ENCODE results near the gene HORMAD1.
"Not testable (repeated sequence)": the region's sequence is repeated elsewhere in the genome, so short reads cannot be mapped to it uniquely, and the experiment has no call there.

Gene HORMAD1

GRCh38 chr1:150749720-150750311, 29.1 kb upstream of the HORMAD1 start:
- H3K4me1 ChIP-seq (ENCODE audit: control insufficient read depth, insufficient read depth, low read length, poor library complexity, severe bottlenecking) = no peaks in the 10 kb centered on the region
- H3K4me3 ChIP-seq (ENCODE audit: extremely low read depth, insufficient read depth, low read length, poor library complexity, severe bottlenecking) = no peak overlapping the region
- no peak overlapping the region for H3K27ac ChIP-seq (ENCODE audit: low read depth, low read length, severe bottlenecking)
- H3K36me3 ChIP-seq (ENCODE audit: control insufficient read depth, insufficient read depth, low read length) = no peaks in the 10 kb centered on the region
- 100% methylated on average over 1 to 4 of the region's 8 CpGs for WGBS, 2 experiments (ENCODE audit: insufficient coverage in 2 of 2)
- H3K9me3 ChIP-seq (ENCODE audit: control insufficient read depth, low read length) = no peaks in the 10 kb centered on the region

- WGBS, 2 experiments (ENCODE audit: insufficient coverage in 2 of 2) = 100% methylated on average over 2 of the region's 12 CpGs
- H3K4me3 ChIP-seq (ENCODE audit: extremely low read depth, insufficient read depth, low read length, poor library complexity, severe bottlenecking) = no peak overlapping the region
- no peaks in the 10 kb centered on the region for H3K36me3 ChIP-seq (ENCODE audit: control insufficient read depth, insufficient read depth, low read length)
Measured at GRCh38 chr1:150748878-150749719, 28.4 kb upstream of the HORMAD1 start.

GRCh38 chr1:150730130-150730721, 9.5 kb upstream of the HORMAD1 start:
- 94 to 95% methylated on average over 2 of the region's 3 CpGs for WGBS, 2 experiments (ENCODE audit: insufficient coverage in 2 of 2)
- Histone ChIP-seq H3K9me3 (ENCODE audit: control insufficient read depth, low read length) (no peaks in the 10 kb centered on the region), H3K36me3 (ENCODE audit: control insufficient read depth, insufficient read depth, low read length) (no peaks in the 10 kb centered on the region), H3K4me3 (ENCODE audit: extremely low read depth, insufficient read depth, low read length, poor library complexity, severe bottlenecking) (no peak overlapping the region), H3K4me1 (ENCODE audit: control insufficient read depth, insufficient read depth, low read length, poor library complexity, severe bottlenecking) (no peaks in the 10 kb centered on the region), H3K27ac (ENCODE audit: low read depth, low read length, severe bottlenecking) (no peak overlapping the region)

More at GRCh38 chr1:150748878-150749719, 28.4 kb upstream of the HORMAD1 start:
- Histone ChIP-seq H3K27ac (ENCODE audit: low read depth, low read length, severe bottlenecking) (no peak overlapping the region), H3K9me3 (ENCODE audit: control insufficient read depth, low read length) (no peaks in the 10 kb centered on the region), H3K4me1 (ENCODE audit: control insufficient read depth, insufficient read depth, low read length, poor library complexity, severe bottlenecking) (no peaks in the 10 kb centered on the region)

- Histone ChIP-seq H3K27ac (ENCODE audit: low read depth, low read length, severe bottlenecking) (no peak overlapping the region), H3K4me1 (ENCODE audit: control insufficient read depth, insufficient read depth, low read length, poor library complexity, severe bottlenecking) (no peaks in the 10 kb centered on the region)
- 90 to 100% methylated on average over 1 to 2 of the region's 2 CpGs for WGBS, 2 experiments (ENCODE audit: insufficient coverage in 2 of 2)
Measured at GRCh38 chr1:150724336-150724735, 3.6 kb upstream of the HORMAD1 start.

GRCh38 chr1:150720098-150720497, 597 bp downstream of the HORMAD1 start:
- Histone ChIP-seq H3K4me3 (ENCODE audit: extremely low read depth, insufficient read depth, low read length, poor library complexity, severe bottlenecking) (no peak overlapping the region), H3K36me3 (ENCODE audit: control insufficient read depth, insufficient read depth, low read length) (no peaks in the 10 kb centered on the region), H3K9me3 (ENCODE audit: control insufficient read depth, low read length) (peaks cover 3% of the 10 kb centered on the region), H3K4me1 (ENCODE audit: control insufficient read depth, insufficient read depth, low read length, poor library complexity, severe bottlenecking) (no peaks in the 10 kb centered on the region), H3K27ac (ENCODE audit: low read depth, low read length, severe bottlenecking) (no peak overlapping the region)
- WGBS, 2 experiments (ENCODE audit: insufficient coverage in 2 of 2) = 95 to 98% methylated on average over 21 of the region's 21 CpGs

More at GRCh38 chr1:150724336-150724735, 3.6 kb upstream of the HORMAD1 start:
- Histone ChIP-seq H3K4me3 (ENCODE audit: extremely low read depth, insufficient read depth, low read length, poor library complexity, severe bottlenecking) (no peak overlapping the region), H3K36me3 (ENCODE audit: control insufficient read depth, insufficient read depth, low read length) (no peaks in the 10 kb centered on the region), H3K9me3 (ENCODE audit: control insufficient read depth, low read length) (peaks cover 3% of the 10 kb centered on the region)

GRCh38 chr1:150718225-150718891, 2.3 kb downstream of the HORMAD1 start:
- H3K9me3 ChIP-seq (ENCODE audit: control insufficient read depth, low read length) = no peaks in the 10 kb centered on the region
- H3K4me3 ChIP-seq (ENCODE audit: extremely low read depth, insufficient read depth, low read length, poor library complexity, severe bottlenecking) = no peak overlapping the region
- no peak overlapping the region for H3K27ac ChIP-seq (ENCODE audit: low read depth, low read length, severe bottlenecking)
- H3K4me1 ChIP-seq (ENCODE audit: control insufficient read depth, insufficient read depth, low read length, poor library complexity, severe bottlenecking) = no peaks in the 10 kb centered on the region
- no peaks in the 10 kb centered on the region for H3K36me3 ChIP-seq (ENCODE audit: control insufficient read depth, insufficient read depth, low read length)
- WGBS, 2 experiments (ENCODE audit: insufficient coverage in 2 of 2) = 74 to 80% methylated on average over 5 of the region's 11 CpGs

- not testable (repeated sequence) for H3K27ac ChIP-seq (ENCODE audit: low read depth, low read length, severe bottlenecking); H3K4me3 ChIP-seq (ENCODE audit: extremely low read depth, insufficient read depth, low read length, poor library complexity, severe bottlenecking); H3K9me3 ChIP-seq (ENCODE audit: control insufficient read depth, low read length); H3K36me3 ChIP-seq (ENCODE audit: control insufficient read depth, insufficient read depth, low read length); H3K4me1 ChIP-seq (ENCODE audit: control insufficient read depth, insufficient read depth, low read length, poor library complexity, severe bottlenecking)
- WGBS, 2 experiments (ENCODE audit: insufficient coverage in 2 of 2) = no CpG with 5 or more reads among the region's 1 CpG
Measured at GRCh38 chr1:150709031-150709430, 11.7 kb downstream of the HORMAD1 start.

- H3K36me3 ChIP-seq (ENCODE audit: control insufficient read depth, insufficient read depth, low read length) = no peaks in the 10 kb centered on the region
- no peak overlapping the region for H3K27ac ChIP-seq (ENCODE audit: low read depth, low read length, severe bottlenecking)
- no peak overlapping the region for H3K4me3 ChIP-seq (ENCODE audit: extremely low read depth, insufficient read depth, low read length, poor library complexity, severe bottlenecking)
- H3K4me1 ChIP-seq (ENCODE audit: control insufficient read depth, insufficient read depth, low read length, poor library complexity, severe bottlenecking) = no peaks in the 10 kb centered on the region
- WGBS, 2 experiments (ENCODE audit: insufficient coverage in 2 of 2) = no CpG with 5 or more reads among the region's 2 CpGs
- no peaks in the 10 kb centered on the region for H3K9me3 ChIP-seq (ENCODE audit: control insufficient read depth, low read length)
Measured at GRCh38 chr1:150708595-150708994, 12.1 kb downstream of the HORMAD1 start.

- H3K36me3 ChIP-seq (ENCODE audit: control insufficient read depth, insufficient read depth, low read length) = no peaks in the 10 kb centered on the region
- no peak overlapping the region for H3K27ac ChIP-seq (ENCODE audit: low read depth, low read length, severe bottlenecking)
- H3K9me3 ChIP-seq (ENCODE audit: control insufficient read depth, low read length) = no peaks in the 10 kb centered on the region
- 83 to 100% methylated on average over 1 of the region's 1 CpG for WGBS, 2 experiments (ENCODE audit: insufficient coverage in 2 of 2)
- H3K4me3 ChIP-seq (ENCODE audit: extremely low read depth, insufficient read depth, low read length, poor library complexity, severe bottlenecking) = no peak overlapping the region
- no peaks in the 10 kb centered on the region for H3K4me1 ChIP-seq (ENCODE audit: control insufficient read depth, insufficient read depth, low read length, poor library complexity, severe bottlenecking)
Measured at GRCh38 chr1:150706091-150706490, 14.6 kb downstream of the HORMAD1 start.

GRCh38 chr1:150703427-150703826, 17.3 kb downstream of the HORMAD1 start:
- Histone ChIP-seq H3K4me3 (ENCODE audit: extremely low read depth, insufficient read depth, low read length, poor library complexity, severe bottlenecking) (no peak overlapping the region), H3K9me3 (ENCODE audit: control insufficient read depth, low read length) (no peaks in the 10 kb centered on the region), H3K27ac (ENCODE audit: low read depth, low read length, severe bottlenecking) (no peak overlapping the region), H3K36me3 (ENCODE audit: control insufficient read depth, insufficient read depth, low read length) (no peaks in the 10 kb centered on the region), H3K4me1 (ENCODE audit: control insufficient read depth, insufficient read depth, low read length, poor library complexity, severe bottlenecking) (no peaks in the 10 kb centered on the region)

All from mesodermal cell (in vitro differentiated cells).